ENCODE measurements around the gene SOCS6.

The SOCS6 gene

DNA sequence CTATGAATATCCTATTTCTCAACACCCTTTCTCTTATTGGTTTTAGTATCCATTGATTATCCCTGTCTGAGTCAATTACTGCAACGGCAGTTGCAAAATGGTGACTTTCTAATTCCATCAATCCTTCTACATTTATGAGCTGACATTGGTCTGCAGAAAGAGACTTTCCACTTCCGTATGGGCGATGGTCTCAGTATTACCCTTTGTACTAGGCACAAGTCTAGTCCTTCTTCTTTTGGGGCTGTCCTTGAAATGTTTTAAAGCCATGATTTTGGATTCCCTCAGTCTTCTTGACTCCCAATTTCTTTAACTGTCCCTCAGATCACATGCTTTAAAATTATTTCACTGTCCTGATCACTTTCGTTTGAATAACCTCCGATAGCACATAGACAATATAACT lies 32.7 kb upstream of the SOCS6 start:
- no peak for TF ChIP-seq CTCF (IDR thresholded peaks at IDR 0.05; ENCODE audit: low read depth, low read length)
- no peak for DNase-seq

GRCh38 chr18:70256994-70257393 lies 31.9 kb upstream of the SOCS6 start:
- DNase-seq = no peak
- no peak for TF ChIP-seq CTCF (IDR thresholded peaks at IDR 0.05; ENCODE audit: low read depth, low read length)
- Histone ChIP-seq H3K9me3 (no peaks in the 10 kb centered on the region), H3K4me3 (ENCODE audit: low read depth, low read length) (no peak overlapping the region), H3K36me3 (no peaks in the 10 kb centered on the region), H3K27me3 (no peaks in the 10 kb centered on the region), H3K4me1 (peaks cover 7% of the 10 kb centered on the region)

More for the DNA sequence above, 32.7 kb upstream of the SOCS6 start:
- Histone ChIP-seq H3K4me1 (peaks cover 7% of the 10 kb centered on the region), H3K27me3 (no peaks in the 10 kb centered on the region), H3K4me3 (ENCODE audit: low read depth, low read length) (no peak overlapping the region), H3K9me3 (no peaks in the 10 kb centered on the region), H3K36me3 (no peaks in the 10 kb centered on the region)

GRCh38 chr18:70258243-70258642 lies 30.6 kb upstream of the SOCS6 start:
- no peaks in the 10 kb centered on the region for H3K36me3 ChIP-seq
- no peak for TF ChIP-seq CTCF (IDR thresholded peaks at IDR 0.05; ENCODE audit: low read depth, low read length)
- H3K9me3 ChIP-seq = no peaks in the 10 kb centered on the region
- H3K27me3 ChIP-seq = no peaks in the 10 kb centered on the region
- H3K4me1 ChIP-seq = peaks cover 7% of the 10 kb centered on the region
- DNase-seq = no peak
- no peak overlapping the region; the same call in 1 of the 2 replicates for H3K4me3 ChIP-seq (ENCODE audit: low read depth, low read length)

DNA sequence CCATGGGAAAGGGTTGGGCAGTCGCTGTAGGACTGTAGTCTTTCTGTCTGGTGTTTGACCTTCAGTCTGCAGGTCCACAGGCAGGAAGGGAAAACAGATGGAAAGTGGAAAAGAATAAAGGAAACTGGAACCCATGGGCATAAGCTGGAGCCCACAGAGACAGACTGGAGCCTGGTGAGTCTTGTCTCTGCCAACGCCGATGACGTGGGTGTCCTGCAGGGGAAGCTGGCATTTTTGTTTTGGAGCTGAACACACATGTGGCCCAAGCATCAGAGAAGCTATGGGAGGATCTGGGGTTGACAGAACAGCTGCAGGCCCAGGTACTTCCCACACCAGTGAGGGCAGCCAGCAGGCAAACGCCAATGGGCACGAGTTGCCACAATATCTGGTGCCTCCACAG lies 28.2 kb upstream of the SOCS6 start:
- H3K36me3 ChIP-seq = no peaks in the 10 kb centered on the region
- no peaks in the 10 kb centered on the region for H3K27me3 ChIP-seq
- H3K4me3 ChIP-seq (ENCODE audit: low read depth, low read length) = no peak overlapping the region
- H3K9me3 ChIP-seq = no peaks in the 10 kb centered on the region
- TF ChIP-seq CTCF (IDR thresholded peaks at IDR 0.05; ENCODE audit: low read depth, low read length) = no peak
- peak; percentile 24 for DNase-seq
- H3K4me1 ChIP-seq = peaks cover 7% of the 10 kb centered on the region

DNA sequence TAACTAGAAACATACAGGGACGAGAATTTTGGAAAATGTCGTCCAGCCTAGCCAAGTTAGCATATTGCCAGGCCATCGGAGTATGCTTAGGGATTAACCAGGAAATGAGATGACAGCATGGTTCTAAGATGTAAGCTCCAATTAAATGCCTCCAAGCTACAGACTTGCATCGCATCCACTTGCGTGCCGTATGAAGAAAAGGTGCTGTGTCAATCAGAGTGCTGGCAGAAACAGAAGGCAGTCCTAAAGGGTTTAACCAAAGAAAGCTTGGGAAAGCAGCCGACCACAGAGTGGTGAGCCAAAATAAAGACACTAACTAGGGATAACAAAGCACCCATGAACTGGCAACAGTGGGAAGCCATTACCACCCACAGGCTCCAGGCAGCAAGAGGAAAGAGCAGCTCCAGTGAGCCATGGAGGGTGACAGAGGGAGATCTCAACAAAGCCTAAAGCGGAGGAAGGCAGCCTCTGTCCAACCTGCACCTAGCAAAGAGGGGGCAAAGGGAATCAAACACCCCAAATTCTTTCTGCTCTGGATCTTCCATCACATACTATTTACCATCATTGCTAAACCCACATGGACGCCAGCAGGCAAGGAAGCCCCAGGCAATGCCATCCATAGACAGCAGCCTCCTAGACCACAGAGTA lies 27.6 kb upstream of the SOCS6 start:
- H3K4me1 ChIP-seq = peaks cover 7% of the 10 kb centered on the region
- TF ChIP-seq CTCF (IDR thresholded peaks at IDR 0.05; ENCODE audit: low read depth, low read length) = no peak
- no peak overlapping the region for H3K4me3 ChIP-seq (ENCODE audit: low read depth, low read length)
- no peaks in the 10 kb centered on the region for H3K27me3 ChIP-seq
- no peaks in the 10 kb centered on the region for H3K36me3 ChIP-seq
- no peaks in the 10 kb centered on the region for H3K9me3 ChIP-seq
- DNase-seq = no peak

GRCh38 chr18:70263336-70263735 lies 25.5 kb upstream of the SOCS6 start:
- no peak for DNase-seq
- peaks cover 3% of the 10 kb centered on the region; the same call in 1 of the 2 replicates for H3K4me1 ChIP-seq
- no peaks in the 10 kb centered on the region for H3K27me3 ChIP-seq
- no peaks in the 10 kb centered on the region for H3K9me3 ChIP-seq
- no peak overlapping the region for H3K4me3 ChIP-seq (ENCODE audit: low read depth, low read length)
- H3K36me3 ChIP-seq = no peaks in the 10 kb centered on the region
- no peak for TF ChIP-seq CTCF (IDR thresholded peaks at IDR 0.05; ENCODE audit: low read depth, low read length)
